H9 (cell line): ENCODE measurements around the gene ZFP91. TPM values are rescaled to one million over a fixed set of nuclear protein-coding genes. Genes with fewer than 3 reads are reported as not detected.

Experiments
- DNase-seq: peaks from one replicate; pipeline ENCODE4 v3.0.0-alpha.2; 2017
- H2AFZ ChIP-seq: one replicate; pipeline ENCODE4 v1.6.1; 2013; ENCODE audit warnings: mild to moderate bottlenecking, low read length, control low read depth, moderate library complexity
- H2AK5ac ChIP-seq: 2 replicates; pipeline ENCODE4 v1.6.1; 2013; ENCODE audit warnings: low read length, control low read depth, mixed read lengths; ENCODE audit not compliant: insufficient read length
- H2BK120ac ChIP-seq: one replicate; pipeline ENCODE4 v1.6.1; 2013; ENCODE audit warnings: low read depth, mild to moderate bottlenecking, low read length, control low read depth, inconsistent platforms; ENCODE audit not compliant: poor library complexity, severe bottlenecking
- H2BK12ac ChIP-seq: 2 replicates; pipeline ENCODE4 v1.6.1; 2013; ENCODE audit warnings: low read length, control low read depth, mixed read lengths, low read depth; ENCODE audit not compliant: insufficient read length
- H2BK15ac ChIP-seq: 2 replicates; pipeline ENCODE4 v1.6.1; 2013; ENCODE audit warnings: low read depth, low read length, control low read depth
- H2BK20ac ChIP-seq: one replicate; pipeline ENCODE4 v1.6.1; 2013; ENCODE audit warnings: low read depth, mild to moderate bottlenecking, low read length, control low read depth, inconsistent platforms; ENCODE audit not compliant: poor library complexity, severe bottlenecking
- H2BK5ac ChIP-seq: 2 replicates; pipeline ENCODE4 v1.6.1; 2013; ENCODE audit warnings: low read length, control low read depth, mixed read lengths; ENCODE audit not compliant: insufficient read length
- H3K14ac ChIP-seq: 2 replicates; pipeline ENCODE4 v1.6.1; 2013; ENCODE audit warnings: low read length, control low read depth; ENCODE audit not compliant: insufficient read depth
- H3K18ac ChIP-seq: 2 replicates; pipeline ENCODE4 v1.6.1; 2013; ENCODE audit warnings: low read depth, mild to moderate bottlenecking, mixed read lengths, low read length, control low read depth; ENCODE audit not compliant: insufficient read length
- H3K23ac ChIP-seq: 2 replicates; pipeline ENCODE4 v1.6.1; 2013; ENCODE audit warnings: low read length, control low read depth, mixed read lengths, low read depth; ENCODE audit not compliant: insufficient read length
- H3K23me2 ChIP-seq: 2 replicates; pipeline ENCODE4 v1.6.1; 2013; ENCODE audit warnings: low read depth, mild to moderate bottlenecking, mixed read lengths, low read length, control low read depth; ENCODE audit not compliant: insufficient read length, poor library complexity, severe bottlenecking
- H3K27ac ChIP-seq: 2 replicates; pipeline ENCODE4 v1.5.1; 2013; ENCODE audit warnings: low read length, control low read depth, mixed read lengths, low read depth; ENCODE audit not compliant: insufficient read length
- H3K27me3 ChIP-seq: 2 replicates; pipeline ENCODE4 v1.6.1; 2013; ENCODE audit warnings: low read length, control low read depth, inconsistent platforms; ENCODE audit not compliant: insufficient read depth
- H3K4ac ChIP-seq: 2 replicates; pipeline ENCODE4 v1.6.1; 2013; ENCODE audit warnings: low read depth, mild to moderate bottlenecking, control low read depth, inconsistent platforms, low read length, moderate library complexity
- H3K4me1 ChIP-seq: 2 replicates; pipeline ENCODE4 v1.6.1; 2013; ENCODE audit warnings: low read length, control low read depth, inconsistent platforms; ENCODE audit not compliant: insufficient read depth
- H3K4me2 ChIP-seq: 2 replicates; pipeline ENCODE4 v1.6.1; 2013; ENCODE audit warnings: low read length, control low read depth, mixed read lengths; ENCODE audit not compliant: insufficient read length, insufficient read depth
- H3K56ac ChIP-seq: 2 replicates; pipeline ENCODE4 v1.6.1; 2013; ENCODE audit warnings: low read depth, mild to moderate bottlenecking, mixed read lengths, low read length, control low read depth; ENCODE audit not compliant: insufficient read length
- H3K79me1 ChIP-seq: 2 replicates; pipeline ENCODE4 v1.6.1; 2013; ENCODE audit warnings: low read depth, mild to moderate bottlenecking, moderate library complexity, low read length, control low read depth, inconsistent platforms; ENCODE audit not compliant: insufficient read depth, poor library complexity, severe bottlenecking
- H3K79me2 ChIP-seq: 2 replicates; pipeline ENCODE4 v1.6.1; 2013; ENCODE audit warnings: low read length, control low read depth, inconsistent platforms; ENCODE audit not compliant: insufficient read depth
- H3K9ac ChIP-seq: 2 replicates; pipeline ENCODE4 v1.6.1; 2013; ENCODE audit warnings: low read length, control low read depth, mixed read lengths; ENCODE audit not compliant: insufficient read length; ENCODE audit errors: extremely low read depth
- H3K9me3 ChIP-seq: one replicate; pipeline ENCODE4 v1.6.1; 2013; ENCODE audit warnings: low read depth, low read length, inconsistent platforms; ENCODE audit not compliant: control insufficient read depth
- H3T11ph ChIP-seq: one replicate; pipeline ENCODE4 v1.6.1; 2013; ENCODE audit warnings: mild to moderate bottlenecking, low read length, control low read depth, inconsistent platforms
- H4K20me1 ChIP-seq: one replicate; pipeline ENCODE4 v1.6.1; 2013; ENCODE audit not compliant: control insufficient read depth, insufficient read length, insufficient read depth
- H4K5ac ChIP-seq: 2 replicates; pipeline ENCODE4 v1.6.1; 2013; ENCODE audit warnings: low read depth, mild to moderate bottlenecking, mixed read lengths, low read length, control low read depth; ENCODE audit not compliant: insufficient read length
- H4K8ac ChIP-seq: replicated peaks from 2 replicates; pipeline ENCODE4 v1.6.1; 2013; ENCODE audit warnings: low read length, control low read depth, mixed read lengths, low read depth; ENCODE audit not compliant: insufficient read length
- H4K91ac ChIP-seq: 2 replicates; pipeline ENCODE4 v1.6.1; 2013; ENCODE audit warnings: low read depth, mild to moderate bottlenecking, moderate library complexity, mixed read lengths, low read length, control low read depth; ENCODE audit not compliant: insufficient read length
- H3K27ac Mint-ChIP-seq, 3 experiments: 2 replicates in 2 of 3; 3 replicates in 1 of 3; pipeline ENCODE4 v1.8.0; 2020 to 2021; ENCODE audit warnings: mixed read lengths in 3 of 3, mild to moderate bottlenecking in 1 of 3, moderate library complexity in 1 of 3
- H3K27me3 Mint-ChIP-seq: 2 replicates; pipeline ENCODE4 v1.8.0; 2021; ENCODE audit warnings: low read depth, mild to moderate bottlenecking, moderate library complexity, mixed read lengths
- H3K36me3 Mint-ChIP-seq, 3 experiments: 2 replicates in 2 of 3; 3 replicates in 1 of 3; pipeline ENCODE4 v1.8.0; 2020 to 2021; ENCODE audit warnings: low read depth in 3 of 3, mixed read lengths in 3 of 3; ENCODE audit not compliant: insufficient read depth in 1 of 3
- H3K4me1 Mint-ChIP-seq, 2 experiments: 2 replicates each; pipeline ENCODE4 v1.8.0; 2020; ENCODE audit warnings: mixed read lengths in 2 of 2
- H3K4me3 Mint-ChIP-seq, 2 experiments: 2 replicates in 1 of 2; 3 replicates in 1 of 2; pipeline ENCODE4 v1.8.0; 2020 to 2021; ENCODE audit warnings: mild to moderate bottlenecking in 2 of 2, mixed read lengths in 2 of 2, moderate library complexity in 1 of 2
- H3K9me3 Mint-ChIP-seq, 2 experiments: 2 replicates in 1 of 2; 3 replicates in 1 of 2; pipeline ENCODE4 v1.8.0; 2020; ENCODE audit warnings: mild to moderate bottlenecking in 2 of 2, mixed read lengths in 2 of 2, moderate library complexity in 1 of 2
- WGBS: extraction: QIAGEN DNeasy Blood & Tissue Kit; methylation state at CpG from one replicate; pipeline ENCODE4 v1.1.7; 2013; ENCODE audit warnings: missing lambda C conversion rate, low lambda C conversion rate, mixed read lengths; ENCODE audit not compliant: insufficient read length; ENCODE audit errors: extremely low coverage; 5-methylcytosine and 5-hydroxymethylcytosine counted together
- total RNA-seq: library from RNA; stranded (reverse); gene quantifications from 2 replicates; pipeline ENCODE4 v1.2.1, GENCODE V29; 2021
- TF ChIP-seq, protein P1 (sequence below): fragments of 200-600 bp; sonication (generic); conservative IDR thresholded peaks from 3 replicates; pipeline ENCODE4 v1.8.0; 2021; ENCODE audit warnings: antibody characterized with exemption, mild to moderate bottlenecking

ZFP91 gene
- total RNA-seq, 1 experiment from 2014 or later, result 32.9 TPM

DNA sequence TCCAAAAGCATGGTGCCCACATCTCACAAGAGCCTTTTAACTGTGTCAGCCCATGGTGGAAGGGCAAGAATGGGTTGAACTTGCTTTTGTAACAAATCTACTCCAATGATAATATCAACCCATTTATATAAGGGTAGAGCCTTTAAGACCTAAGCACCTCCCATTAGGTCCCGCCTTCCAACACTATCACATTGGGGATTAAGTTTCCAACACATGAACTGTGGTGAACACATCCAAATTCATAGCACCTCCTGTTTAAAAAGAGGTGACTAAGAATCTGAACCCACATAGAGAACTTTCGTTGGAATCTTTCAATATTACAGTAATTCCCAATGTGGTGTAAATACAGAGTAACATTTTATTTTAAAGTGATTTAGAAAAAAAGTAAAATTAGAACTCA lies 34.4 kb downstream of the ZFP91 start:
- Mint-ChIP-seq H3K9me3 (no peaks in the 10 kb centered on the region; a peak in 1 of 5 replicates), H3K4me3 (no peak overlapping the region), H3K27me3 (no peaks in the 10 kb centered on the region), H3K27ac (no peak overlapping the region), H3K4me1 (no peaks in the 10 kb centered on the region), H3K36me3 (peaks cover 47 to 79% (median 77%) of the 10 kb centered on the region in 3 experiments; a peak in 6 of 7 replicates)
- Histone ChIP-seq H3K9ac (no peak overlapping the region), H3K56ac (no peak overlapping the region), H2BK12ac (no peak overlapping the region), H3K23me2 (no peaks in the 10 kb centered on the region), H2AK5ac (no peak overlapping the region), H2AFZ (no peak overlapping the region), H2BK15ac (no peak overlapping the region), H3K4ac (no peak overlapping the region), H3T11ph (no peak overlapping the region), H3K9me3 (no peaks in the 10 kb centered on the region), H4K20me1 (no peaks in the 10 kb centered on the region), H4K5ac (no peak overlapping the region), H3K18ac (no peak overlapping the region), H4K8ac (no peak overlapping the region), H3K79me1 (no peaks in the 10 kb centered on the region), H3K14ac (no peak overlapping the region), H3K23ac (no peak overlapping the region), H3K27me3 (no peaks in the 10 kb centered on the region; the same call in 1 of the 2 replicates), H3K4me1 (no peaks in the 10 kb centered on the region), H2BK5ac (no peak overlapping the region), H2BK20ac (no peak overlapping the region), H2BK120ac (no peak overlapping the region), H3K4me2 (no peak overlapping the region), H4K91ac (no peak overlapping the region), H3K27ac (no peak overlapping the region), H3K79me2 (peaks cover 2% of the 10 kb centered on the region; the same call in 1 of the 2 replicates)
- DNase-seq, result no peak
- WGBS, result no CpG with 5 or more reads among the region's 2 CpGs
- TF ChIP-seq, protein P1, sequence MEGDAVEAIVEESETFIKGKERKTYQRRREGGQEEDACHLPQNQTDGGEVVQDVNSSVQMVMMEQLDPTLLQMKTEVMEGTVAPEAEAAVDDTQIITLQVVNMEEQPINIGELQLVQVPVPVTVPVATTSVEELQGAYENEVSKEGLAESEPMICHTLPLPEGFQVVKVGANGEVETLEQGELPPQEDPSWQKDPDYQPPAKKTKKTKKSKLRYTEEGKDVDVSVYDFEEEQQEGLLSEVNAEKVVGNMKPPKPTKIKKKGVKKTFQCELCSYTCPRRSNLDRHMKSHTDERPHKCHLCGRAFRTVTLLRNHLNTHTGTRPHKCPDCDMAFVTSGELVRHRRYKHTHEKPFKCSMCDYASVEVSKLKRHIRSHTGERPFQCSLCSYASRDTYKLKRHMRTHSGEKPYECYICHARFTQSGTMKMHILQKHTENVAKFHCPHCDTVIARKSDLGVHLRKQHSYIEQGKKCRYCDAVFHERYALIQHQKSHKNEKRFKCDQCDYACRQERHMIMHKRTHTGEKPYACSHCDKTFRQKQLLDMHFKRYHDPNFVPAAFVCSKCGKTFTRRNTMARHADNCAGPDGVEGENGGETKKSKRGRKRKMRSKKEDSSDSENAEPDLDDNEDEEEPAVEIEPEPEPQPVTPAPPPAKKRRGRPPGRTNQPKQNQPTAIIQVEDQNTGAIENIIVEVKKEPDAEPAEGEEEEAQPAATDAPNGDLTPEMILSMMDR, result no peak
